SHP77 (cell line): ENCODE measurements around the gene ENOPH1.
"Not testable (repeated sequence)": the region's sequence is repeated elsewhere in the genome, so short reads cannot be mapped to it uniquely, and the experiment has no call there.

Source experiments
- DNase-seq, 2 experiments: peaks; one replicate each; lab custom pipeline; 2025; lab: John Stamatoyannopoulos, UW

The ENOPH1 gene

GRCh38 chr4:82473621-82474164 lies 43.3 kb downstream of the ENOPH1 start:
- DNase-seq: no peak

GRCh38 chr4:82475931-82476330 lies 45.5 kb downstream of the ENOPH1 start:
- DNase-seq: not testable (repeated sequence)

GRCh38 chr4:82477469-82477868 lies 47.1 kb downstream of the ENOPH1 start:
- DNase-seq: not testable (repeated sequence)

GRCh38 chr4:82479562-82479961 lies 49.2 kb downstream of the ENOPH1 start:
- no peak for DNase-seq

- no peak for DNase-seq
Measured at GRCh38 chr4:82480771-82481505, 50.5 kb downstream of the ENOPH1 start.

GRCh38 chr4:82481506-82481840 lies 51.1 kb downstream of the ENOPH1 start:
- DNase-seq: no peak

- DNase-seq: no peak
Measured at GRCh38 chr4:82482387-82482786, 52.0 kb downstream of the ENOPH1 start.

GRCh38 chr4:82484996-82485783 lies 54.8 kb downstream of the ENOPH1 start:
- DNase-seq: no peak

- no peak for DNase-seq
Measured at GRCh38 chr4:82489076-82489475, 58.7 kb downstream of the ENOPH1 start.

- DNase-seq: no peak
Measured at GRCh38 chr4:82489987-82490386, 59.6 kb downstream of the ENOPH1 start.

- peak; percentile 2 to 7 for DNase-seq
Measured at GRCh38 chr4:82491251-82491960, 61.0 kb downstream of the ENOPH1 start.

- DNase-seq: no peak
Measured at GRCh38 chr4:82493721-82494425, 63.5 kb downstream of the ENOPH1 start.

GRCh38 chr4:82495666-82496065 lies 65.3 kb downstream of the ENOPH1 start:
- no peak for DNase-seq

- no peak for DNase-seq
Measured at GRCh38 chr4:82496349-82496748, 66.0 kb downstream of the ENOPH1 start.

- peak; percentile 27 to 35 for DNase-seq
Measured at GRCh38 chr4:82499738-82500434, 69.5 kb downstream of the ENOPH1 start.

GRCh38 chr4:82500435-82501153 lies 70.2 kb downstream of the ENOPH1 start:
- peak; percentile 90 to 93 for DNase-seq

- peak in 1 of 2 experiments; percentile 34 for DNase-seq
Measured at GRCh38 chr4:82501154-82501442, 70.7 kb downstream of the ENOPH1 start.

GRCh38 chr4:82508011-82508410 lies 77.6 kb downstream of the ENOPH1 start:
- no peak for DNase-seq

GRCh38 chr4:82508806-82509428 lies 78.5 kb downstream of the ENOPH1 start:
- DNase-seq: peak; percentile 9 to 20

- no peak for DNase-seq
Measured at GRCh38 chr4:82510216-82510615, 79.8 kb downstream of the ENOPH1 start.
